GM19328 (cell line): Measurements from ENCODE around the gene PPARD.

Source experiments
- ATAC-seq: cut with Tn5 transposase; IDR thresholded peaks from one replicate; pipeline ENCODE4 v1.9.1; 2021; ENCODE audit warnings: mild to moderate bottlenecking, moderate library complexity; ENCODE audit not compliant: unreplicated experiment

PPARD gene

GRCh38 chr6:35354361-35355135 lies 12.2 kb downstream of the PPARD start:
- ATAC-seq = no peak

DNA sequence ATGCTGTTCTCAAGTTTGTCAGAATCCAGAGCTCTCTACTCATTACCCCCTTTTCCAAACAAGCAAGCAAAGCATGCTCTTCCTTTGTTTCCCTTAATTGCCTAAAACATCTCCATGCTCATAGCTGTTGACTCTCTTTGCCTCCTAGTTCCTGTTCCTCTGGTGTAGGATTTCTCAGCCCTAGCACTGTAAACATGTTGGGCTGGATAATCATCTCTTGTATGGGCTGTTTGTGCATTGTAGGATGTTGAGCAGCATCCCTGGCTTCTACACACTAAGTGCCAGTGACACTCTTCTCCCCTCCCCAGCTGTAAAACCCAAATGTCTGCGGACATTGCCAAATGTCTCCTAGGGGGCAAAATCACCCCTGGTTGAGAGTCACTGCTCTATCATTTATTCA lies 14.0 kb downstream of the PPARD start:
- ATAC-seq = no peak

GRCh38 chr6:35357677-35358076 lies 15.3 kb downstream of the PPARD start:
- ATAC-seq = no peak

GRCh38 chr6:35358086-35358485 lies 15.7 kb downstream of the PPARD start:
- no peak for ATAC-seq

DNA sequence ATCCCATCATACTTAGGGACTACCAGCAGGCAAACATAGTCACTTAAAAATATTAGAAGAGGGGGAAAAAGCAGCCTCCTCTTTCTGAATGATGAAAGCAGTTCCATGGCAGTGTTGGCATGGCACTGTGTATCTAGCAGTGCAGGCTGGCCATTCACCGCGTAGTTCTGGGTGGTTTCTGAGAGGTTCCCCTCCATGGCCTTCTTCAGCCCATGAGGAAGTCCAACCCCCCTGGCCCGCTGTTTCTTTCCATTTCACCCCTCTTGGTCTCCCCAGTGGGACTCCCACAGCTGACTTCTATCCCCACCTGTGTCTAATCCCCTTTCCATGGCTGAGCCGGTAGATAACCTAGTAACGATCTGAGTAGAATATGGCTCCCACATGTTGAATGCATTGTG lies 17.0 kb downstream of the PPARD start:
- no peak for ATAC-seq

GRCh38 chr6:35359744-35360348 lies 17.5 kb downstream of the PPARD start:
- ATAC-seq = no peak

DNA sequence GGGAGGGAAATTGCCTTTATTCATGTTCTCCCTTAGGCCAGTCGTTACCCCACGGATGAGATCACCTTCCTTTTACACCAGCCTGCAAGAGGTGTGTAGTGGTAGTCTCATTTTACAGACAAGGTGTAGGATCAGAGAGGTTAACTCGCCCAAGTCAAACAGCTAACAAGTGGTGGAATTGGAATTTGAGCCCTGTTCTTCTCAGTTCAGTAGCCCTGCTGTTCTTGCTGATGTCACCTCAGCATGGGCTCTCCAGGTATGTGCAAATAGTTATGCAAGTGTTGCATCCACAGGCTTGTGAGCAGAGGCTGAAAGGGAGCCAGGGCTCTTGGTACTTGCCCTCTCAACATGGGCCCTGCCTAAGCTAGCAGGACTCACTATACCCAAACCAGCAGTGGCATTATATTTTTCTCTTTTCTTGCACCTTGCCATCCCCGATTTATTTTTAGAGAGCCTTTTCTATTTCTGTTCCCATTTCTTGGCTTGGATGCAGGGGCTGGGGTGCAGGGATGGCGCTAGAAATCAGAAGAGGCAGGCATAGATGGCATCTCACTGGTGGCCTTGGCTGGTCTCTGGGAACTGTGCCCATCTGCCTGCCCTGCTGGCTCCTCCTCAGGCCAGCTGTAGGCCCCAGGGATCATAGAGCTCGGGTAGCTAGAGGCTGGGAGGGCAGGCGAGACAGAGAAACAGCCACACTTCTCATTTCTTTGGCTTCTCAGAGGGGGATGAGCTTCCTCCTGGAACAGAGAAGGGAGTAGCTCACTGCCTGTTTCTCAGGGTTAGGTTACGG lies 18.2 kb downstream of the PPARD start:
- no peak for ATAC-seq

GRCh38 chr6:35362200-35362599 lies 19.8 kb downstream of the PPARD start:
- no peak for ATAC-seq

DNA sequence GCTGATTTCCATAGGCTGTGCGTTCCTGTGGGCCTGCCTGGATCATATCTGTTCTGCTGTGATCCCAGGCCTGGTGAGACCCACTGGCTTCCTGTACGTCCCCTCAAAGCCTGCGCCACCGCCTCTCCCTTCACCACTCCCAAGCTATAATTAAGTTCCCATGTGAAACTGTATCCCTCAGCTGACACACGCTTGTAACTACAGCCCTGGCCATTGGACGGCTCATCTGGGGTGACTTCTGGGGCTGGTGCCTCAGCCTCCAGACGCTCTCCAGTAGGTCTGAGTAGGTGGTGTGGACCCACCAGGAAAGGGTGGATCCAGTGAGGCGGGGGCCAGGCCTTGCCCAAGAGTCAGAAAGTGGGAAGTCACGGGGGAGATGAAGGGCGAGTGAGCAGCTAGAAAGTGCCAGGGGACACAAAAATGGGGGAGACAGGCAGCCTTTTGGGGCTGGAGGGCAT lies 21.0 kb downstream of the PPARD start:
- ATAC-seq = no peak

- ATAC-seq = no peak
These were observed 23.3 kb downstream of the PPARD start for GRCh38 chr6:35365594-35366203.

GRCh38 chr6:35366204-35366596 lies 23.8 kb downstream of the PPARD start:
- ATAC-seq = no peak

DNA sequence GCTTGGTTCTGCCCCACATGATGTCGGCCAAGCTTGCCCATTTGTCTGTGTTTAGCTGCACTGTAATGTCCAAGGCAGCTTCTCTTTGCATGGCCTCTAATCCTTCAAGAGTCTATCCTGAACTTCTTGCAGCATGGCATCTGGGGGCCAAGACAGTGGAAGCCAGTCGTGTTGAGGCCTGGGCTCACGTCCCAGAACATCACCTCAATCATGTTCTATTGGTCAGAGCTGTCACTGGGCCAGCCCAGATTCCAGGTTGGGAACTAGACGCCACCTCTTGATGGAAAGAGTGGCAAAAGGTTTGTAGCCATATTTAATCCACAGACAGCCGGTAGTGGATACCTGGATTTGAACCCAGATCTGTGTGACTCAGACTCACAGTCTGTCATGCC lies 25.3 kb downstream of the PPARD start:
- ATAC-seq = no peak

DNA sequence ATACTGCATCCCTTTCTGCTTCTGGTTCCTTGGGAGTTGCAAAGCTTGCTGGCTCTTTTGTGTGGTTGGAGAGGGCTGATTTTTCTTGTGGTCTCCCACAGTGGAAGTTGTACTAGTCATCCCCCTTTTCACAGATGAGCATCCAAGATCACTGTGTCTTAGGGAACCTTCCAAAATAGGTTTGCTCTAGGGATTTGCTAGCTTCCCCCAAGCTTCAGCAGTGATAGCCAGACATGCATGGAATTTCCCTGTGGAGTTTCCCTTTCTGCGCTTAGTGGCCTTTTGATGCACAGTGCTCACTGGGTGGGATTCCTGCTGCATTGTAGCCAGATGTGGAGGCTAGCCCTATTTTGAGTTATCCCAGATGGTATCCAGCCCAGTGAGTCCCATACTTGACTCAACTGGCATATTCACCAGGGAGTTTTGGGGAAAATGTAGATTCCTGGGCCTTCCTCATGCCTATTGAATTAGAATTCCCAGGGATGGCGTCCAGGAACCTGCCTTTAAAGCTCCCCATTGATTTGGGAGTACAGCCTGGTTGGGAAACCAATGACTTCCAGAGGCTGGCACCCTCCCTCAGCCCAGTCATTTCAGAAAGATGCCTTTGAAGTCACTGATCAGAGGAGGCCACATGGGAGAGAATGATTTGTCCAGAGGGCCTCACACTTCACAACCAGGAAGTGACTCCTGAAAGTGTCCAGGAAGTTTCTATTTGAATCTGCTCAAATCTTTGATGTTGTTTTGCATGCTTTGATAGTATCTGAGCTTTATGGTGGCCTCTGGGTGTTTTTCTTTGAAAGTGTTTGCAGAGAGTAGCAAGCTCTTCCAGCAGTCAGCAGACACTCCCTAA lies 25.9 kb downstream of the PPARD start:
- no peak for ATAC-seq

GRCh38 chr6:35370124-35370741 lies 27.9 kb downstream of the PPARD start:
- ATAC-seq = no peak

DNA sequence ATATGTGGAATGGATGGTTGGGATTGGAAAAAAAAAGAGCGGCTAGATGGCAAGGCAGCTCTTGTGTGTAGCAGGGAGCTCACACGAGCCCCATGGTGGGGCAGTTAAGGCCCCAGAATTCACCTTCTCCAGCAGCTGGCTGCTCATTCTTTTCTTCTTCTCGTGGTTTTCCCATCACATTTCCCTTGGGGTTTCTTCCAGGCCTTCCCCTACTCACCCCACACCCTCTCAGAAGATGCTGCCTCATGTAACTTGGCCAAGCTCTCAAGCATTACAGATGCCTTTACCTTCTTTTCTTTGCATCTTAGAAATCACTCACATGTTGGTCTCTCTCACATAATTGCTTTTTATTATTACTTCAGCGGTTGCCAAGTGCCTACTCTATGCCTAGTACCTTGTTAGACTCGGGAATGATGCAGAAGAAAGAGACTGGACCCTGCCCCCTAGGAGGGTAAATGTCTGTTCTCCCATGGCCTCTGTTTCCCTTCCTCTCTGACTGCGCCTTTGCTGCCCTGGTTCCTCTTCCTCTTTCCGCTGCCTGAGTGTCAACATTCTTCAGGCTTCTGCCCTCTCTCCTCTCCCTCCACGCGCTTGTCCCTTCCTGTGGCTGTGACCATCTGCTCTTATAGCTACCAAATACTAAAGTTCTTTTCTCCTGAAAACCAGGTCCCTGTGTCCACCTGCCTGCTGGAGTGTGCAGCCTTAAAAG lies 28.6 kb downstream of the PPARD start:
- no peak for ATAC-seq

GRCh38 chr6:35371494-35372262 lies 29.3 kb downstream of the PPARD start:
- ATAC-seq = no peak

- no peak for ATAC-seq
These were observed 30.3 kb downstream of the PPARD start for GRCh38 chr6:35372633-35373032.

GRCh38 chr6:35376281-35376680 lies 33.9 kb downstream of the PPARD start:
- ATAC-seq = no peak

DNA sequence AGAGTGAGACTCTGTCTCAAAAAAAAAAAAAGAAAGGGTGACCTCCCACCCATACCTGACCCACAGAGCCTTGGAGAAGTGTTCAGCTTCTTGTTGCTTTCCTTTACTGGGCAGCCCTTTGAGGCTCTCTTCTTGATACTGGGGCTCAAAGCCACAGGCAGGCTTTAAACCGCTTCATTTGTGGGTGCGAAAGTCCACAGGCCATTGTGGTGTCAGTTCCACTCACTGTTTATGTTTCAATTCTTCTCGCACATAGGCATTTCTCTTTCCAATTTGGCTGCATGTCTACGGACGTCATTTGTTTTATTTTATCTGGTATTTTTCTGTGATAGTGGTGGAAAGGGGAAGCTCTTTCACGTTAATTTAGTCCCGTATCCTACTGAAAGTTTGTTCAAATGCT lies 34.6 kb downstream of the PPARD start:
- no peak for ATAC-seq
